ENCODE data around the gene ULBP2. TPM values are rescaled to one million over a fixed set of nuclear protein-coding genes. Genes with fewer than 3 reads are reported as not detected.
A peak's percentile ranks its signal among the peaks of the same experiment; 100 is the strongest.
"Not testable (repeated sequence)": the region's sequence is repeated elsewhere in the genome, so short reads cannot be mapped to it uniquely, and the experiment has no call there.

The ULBP2 gene
- total and polyA plus RNA-seq, 5 donors = 0.31 to 1.2 (median 1.1) TPM

DNA sequence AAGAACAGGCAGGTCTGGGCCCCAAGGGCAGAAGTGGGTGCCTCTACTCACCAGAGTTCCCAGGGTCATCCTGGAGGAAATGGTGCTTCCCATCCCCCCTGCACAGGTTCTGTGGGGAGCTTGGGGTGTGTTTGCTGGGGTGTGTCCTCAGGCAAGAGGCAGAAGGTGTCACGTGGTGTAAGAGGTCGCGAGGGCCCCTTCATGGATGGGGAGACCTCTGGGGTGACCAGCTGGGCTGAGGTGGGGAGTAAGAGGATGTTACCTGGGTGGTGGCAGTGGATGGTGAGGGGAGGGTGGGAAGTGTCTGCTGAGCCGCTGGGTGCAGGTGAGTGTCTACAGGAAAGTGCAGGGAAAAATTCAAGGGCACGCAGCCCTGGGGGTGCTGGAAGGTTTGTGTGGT is 19.7 kb upstream of the ULBP2 start:
- DNase-seq; H3K4me1 ChIP-seq (ENCODE audit: control insufficient read depth, insufficient read depth, low read length); H3K27me3 ChIP-seq (ENCODE audit: control insufficient read depth, insufficient read depth); ATAC-seq; H3K27ac ChIP-seq (ENCODE audit: low read length); H3K9me3 ChIP-seq (ENCODE audit: control insufficient read depth, low read length); H3K4me3 ChIP-seq (ENCODE audit: low read length): not testable (repeated sequence)
- intact Hi-C loops (cut with DNase I) = loop anchor here in 2 of 4 donors (5.0 to 10.0 kb wide), 3 partner anchors 55 to 197 kb away; no protein-coding TSS in a partner anchor
- 39% methylated on average over 5 of the region's 5 CpGs for WGBS

DNA sequence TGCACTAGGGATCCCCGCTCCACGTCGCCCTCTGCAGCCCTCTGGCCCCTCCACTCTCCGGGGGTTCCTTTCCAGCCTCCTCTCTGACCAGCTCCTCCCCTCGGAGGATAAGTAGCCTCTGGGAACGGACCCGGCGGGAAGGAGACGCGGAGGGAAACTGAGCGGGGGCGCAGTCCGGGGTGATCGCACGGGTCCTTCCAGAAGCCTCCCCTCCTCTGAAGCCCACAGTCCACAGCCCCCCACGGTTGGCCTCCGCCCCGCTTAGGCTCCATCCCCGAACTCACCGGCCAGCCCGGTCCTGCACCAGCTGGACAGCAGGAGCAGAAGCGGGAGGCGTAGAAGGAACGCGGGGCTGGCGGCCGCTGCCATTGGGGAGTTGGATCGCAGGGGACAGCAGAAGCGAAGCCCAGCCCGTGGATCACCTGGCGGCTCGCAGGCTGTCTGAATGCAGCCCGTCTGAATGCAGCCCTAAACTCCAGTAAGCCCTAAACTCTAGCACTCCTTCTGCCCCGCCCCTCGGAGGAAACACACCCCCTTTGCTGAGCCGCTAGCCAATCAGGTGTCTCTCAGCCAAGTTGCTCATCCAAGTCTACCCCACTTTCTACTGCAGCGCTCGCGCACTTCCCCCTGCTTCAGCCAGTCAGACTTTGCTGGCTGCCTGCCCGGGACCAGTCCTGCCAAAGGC is 19.0 kb upstream of the ULBP2 start, which contains the start of gene RAET1G:
RAET1G (minus strand) TSS at position 480 of the 685 bp plus-strand sequence; CDS start at position 369, 111 bp downstream.
- WGBS = under 1% methylated on average over 40 of the region's 40 CpGs
- peak within 1 kb of the TSS; percentile 7 for H3K4me3 ChIP-seq (ENCODE audit: low read length)
- no peaks in the 10 kb centered on the region for H3K27me3 ChIP-seq (ENCODE audit: control insufficient read depth, insufficient read depth)
- H3K4me1 ChIP-seq (ENCODE audit: control insufficient read depth, insufficient read depth, low read length) = no peaks in the 10 kb centered on the region
- intact Hi-C loops (cut with DNase I) = loop anchor here in 2 of 4 donors (5.0 to 10.0 kb wide), 3 partner anchors 55 to 198 kb away; no protein-coding TSS in a partner anchor
- peak; percentile 91 to 93 for ATAC-seq
- H3K27ac ChIP-seq (ENCODE audit: low read length) = no peak within 1 kb of the TSS
- DNase-seq = peak; percentile 94 to 97 (median 96)
- H3K9me3 ChIP-seq (ENCODE audit: control insufficient read depth, low read length) = no peaks in the 10 kb centered on the region

DNA sequence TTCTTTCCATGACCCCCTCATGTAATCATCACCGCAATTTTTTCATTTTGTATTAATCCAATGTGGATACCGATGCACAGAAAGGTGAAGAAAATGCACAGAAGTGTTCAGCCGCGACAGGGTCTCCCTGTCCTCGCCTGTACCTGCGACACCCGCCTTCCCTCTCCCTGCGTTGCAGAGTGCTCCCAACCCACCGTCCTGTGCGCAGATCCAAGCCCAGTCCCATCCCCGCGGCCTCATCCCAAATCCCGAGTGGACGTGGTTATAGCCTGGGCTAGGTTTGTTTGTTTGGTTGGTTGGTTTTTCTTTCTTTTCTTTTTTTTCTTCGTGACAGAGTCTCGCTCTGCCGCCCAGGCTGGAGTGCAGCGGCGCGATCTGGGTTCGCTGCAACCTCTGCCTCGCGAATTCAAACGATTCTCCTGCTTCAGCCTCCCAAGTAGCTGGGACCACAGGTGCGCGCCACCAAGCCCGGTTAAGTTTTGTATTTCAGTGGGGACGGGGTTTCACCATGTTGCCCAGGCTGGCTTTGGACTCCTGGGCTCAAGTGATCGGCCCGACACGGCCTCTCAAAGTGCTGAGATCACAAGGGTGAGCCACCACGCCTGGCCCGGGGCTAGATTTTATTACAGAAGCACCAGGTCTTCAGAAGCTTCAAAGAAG is 18.4 kb upstream of the ULBP2 start:
- Histone ChIP-seq H3K9me3 (ENCODE audit: control insufficient read depth, low read length) (no peaks in the 10 kb centered on the region), H3K4me3 (ENCODE audit: low read length) (peak overlapping the region; percentile 7), H3K4me1 (ENCODE audit: control insufficient read depth, insufficient read depth, low read length) (no peaks in the 10 kb centered on the region), H3K27me3 (ENCODE audit: control insufficient read depth, insufficient read depth) (no peaks in the 10 kb centered on the region), H3K27ac (ENCODE audit: low read length) (no peak overlapping the region)
- WGBS = 23% methylated on average over 33 of the region's 33 CpGs
- ATAC-seq = no peak
- intact Hi-C loops (cut with DNase I) = loop anchor here in 2 of 4 donors (5.0 to 10.0 kb wide), 3 partner anchors 56 to 199 kb away; no protein-coding TSS in a partner anchor
- no peak for DNase-seq

DNA sequence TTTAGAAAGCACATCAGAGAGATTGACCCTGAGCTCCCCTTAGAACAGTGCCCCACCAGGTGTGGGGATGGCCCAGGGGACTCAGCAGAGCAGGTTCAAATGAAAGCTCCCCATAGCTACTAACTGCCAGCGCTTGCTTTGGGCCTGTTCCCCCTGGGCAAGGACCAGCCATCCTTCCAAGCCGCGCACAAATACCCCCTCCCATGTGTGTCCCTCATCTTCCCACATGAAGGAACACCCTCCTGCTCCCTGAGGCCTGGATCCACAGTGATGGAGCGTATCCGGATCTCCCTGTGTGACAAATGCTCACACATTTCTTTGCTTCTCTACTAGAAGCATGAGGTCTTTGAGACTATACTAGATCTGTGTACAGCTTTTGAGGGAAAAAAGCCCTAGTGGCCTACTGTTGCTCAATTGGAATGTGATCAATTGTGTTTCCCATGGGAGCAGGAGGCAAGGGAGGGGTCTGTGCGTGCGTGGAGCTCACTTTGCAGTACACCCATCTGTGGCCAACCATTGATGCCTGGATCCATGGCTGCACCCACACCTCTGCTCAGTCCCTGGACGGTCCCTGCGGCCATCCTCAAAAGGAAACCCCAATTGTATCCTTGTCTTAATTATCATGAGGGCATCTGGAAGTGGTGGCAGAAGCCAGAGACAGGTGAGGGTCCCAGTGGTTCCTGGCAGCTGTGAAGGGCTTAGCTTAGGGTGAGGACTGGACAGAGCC is 17.4 kb upstream of the ULBP2 start:
- H3K4me3 ChIP-seq (ENCODE audit: low read length) = no peak overlapping the region
- 76% methylated on average over 9 of the region's 9 CpGs for WGBS
- H3K27ac ChIP-seq (ENCODE audit: low read length) = no peak overlapping the region
- DNase-seq = no peak
- no peaks in the 10 kb centered on the region for H3K4me1 ChIP-seq (ENCODE audit: control insufficient read depth, insufficient read depth, low read length)
- no peaks in the 10 kb centered on the region for H3K9me3 ChIP-seq (ENCODE audit: control insufficient read depth, low read length)
- ATAC-seq = no peak
- H3K27me3 ChIP-seq (ENCODE audit: control insufficient read depth, insufficient read depth) = no peaks in the 10 kb centered on the region
- intact Hi-C loops (cut with DNase I) = loop anchor here in 2 of 4 donors (5.0 to 10.0 kb wide), 3 partner anchors 57 to 200 kb away; no protein-coding TSS in a partner anchor

DNA sequence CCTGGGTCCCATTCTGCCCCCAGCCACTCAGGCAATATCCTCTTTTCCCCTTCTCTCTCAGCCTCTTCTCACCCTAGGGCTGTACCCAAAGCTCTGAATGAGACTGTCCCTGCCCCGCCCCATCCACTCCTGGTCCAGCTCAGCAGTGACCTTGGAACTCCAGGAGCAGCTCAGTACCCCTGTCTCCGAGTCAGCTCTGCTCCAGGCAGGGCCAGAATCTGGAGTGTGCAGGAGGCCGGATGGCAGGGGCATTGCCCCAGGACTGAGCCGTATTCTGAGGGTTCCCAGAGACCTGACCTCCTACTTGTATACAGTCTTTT is 16.9 kb upstream of the ULBP2 start:
- no peak overlapping the region for H3K27ac ChIP-seq (ENCODE audit: low read length)
- ATAC-seq = no peak
- 82% methylated on average over 4 of the region's 4 CpGs for WGBS
- no peaks in the 10 kb centered on the region for H3K4me1 ChIP-seq (ENCODE audit: control insufficient read depth, insufficient read depth, low read length)
- no peaks in the 10 kb centered on the region for H3K9me3 ChIP-seq (ENCODE audit: control insufficient read depth, low read length)
- no peak for DNase-seq
- intact Hi-C loops (cut with DNase I) = loop anchor here in 2 of 4 donors (5.0 to 10.0 kb wide), 3 partner anchors 58 to 200 kb away; no protein-coding TSS in a partner anchor
- H3K27me3 ChIP-seq (ENCODE audit: control insufficient read depth, insufficient read depth) = no peaks in the 10 kb centered on the region
- H3K4me3 ChIP-seq (ENCODE audit: low read length) = no peak overlapping the region

GRCh38 chr6:149925253-149925973 is 16.4 kb upstream of the ULBP2 start:
- ATAC-seq (peak; percentile 42 to 58), DNase-seq (peak; percentile 48 to 81 (median 70))
- Histone ChIP-seq H3K27ac (ENCODE audit: low read length) (peak overlapping the region; percentile 6), H3K9me3 (ENCODE audit: control insufficient read depth, low read length) (no peaks in the 10 kb centered on the region), H3K27me3 (ENCODE audit: control insufficient read depth, insufficient read depth) (no peaks in the 10 kb centered on the region), H3K4me1 (ENCODE audit: control insufficient read depth, insufficient read depth, low read length) (no peaks in the 10 kb centered on the region), H3K4me3 (ENCODE audit: low read length) (peak overlapping the region; percentile 45)
- 9% methylated on average over 34 of the region's 34 CpGs for WGBS
- intact Hi-C loops (cut with DNase I) = loop anchor here in 1 of 4 donors (10.0 kb wide), 1 partner anchor 201 kb away; no protein-coding TSS in a partner anchor

DNA sequence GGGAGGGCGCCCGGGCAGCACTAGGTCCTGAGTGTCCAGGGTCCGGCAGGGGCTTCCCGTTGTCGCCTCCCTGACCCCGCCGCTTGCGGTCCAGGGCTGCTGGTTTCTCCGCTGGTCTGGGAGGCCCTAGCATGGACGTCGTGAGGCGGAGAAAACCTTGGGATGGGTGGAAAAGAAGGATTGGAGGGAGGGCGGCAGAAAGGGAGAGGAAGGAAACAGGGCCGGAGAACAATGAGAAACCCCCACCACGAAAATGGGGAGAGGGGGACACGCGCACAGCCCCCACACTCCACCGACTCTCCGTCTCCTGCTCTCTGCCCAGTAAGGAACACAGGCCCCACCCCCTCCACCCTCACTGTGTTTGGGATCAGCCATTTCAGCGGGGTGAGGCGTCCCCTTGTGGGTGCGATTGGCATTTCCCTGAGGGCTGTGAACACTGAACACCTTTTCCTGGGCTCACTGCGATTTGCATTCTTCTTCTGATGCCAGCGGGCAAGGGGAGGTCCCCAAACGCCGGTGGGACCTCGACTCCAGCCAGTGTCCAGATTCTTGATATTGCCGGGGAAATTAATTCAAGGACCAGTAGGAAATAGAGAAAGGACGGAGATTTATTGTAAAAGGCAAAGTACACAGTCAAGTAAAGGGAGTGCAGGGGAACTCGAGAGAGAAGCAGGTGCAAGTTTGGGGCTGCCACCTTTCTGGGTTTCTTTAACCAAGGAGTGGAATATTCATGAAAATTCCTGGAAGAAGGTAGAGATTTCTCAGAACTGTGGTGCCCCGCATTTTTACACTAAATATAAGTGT is 15.6 kb upstream of the ULBP2 start:
- peak overlapping the region; percentile 6 for H3K27ac ChIP-seq (ENCODE audit: low read length)
- DNase-seq (peak; percentile 88 to 97 (median 94)), ATAC-seq (peak; percentile 92 to 94)
- no peaks in the 10 kb centered on the region for H3K9me3 ChIP-seq (ENCODE audit: control insufficient read depth, low read length)
- no peaks in the 10 kb centered on the region for H3K4me1 ChIP-seq (ENCODE audit: control insufficient read depth, insufficient read depth, low read length)
- WGBS = 3% methylated on average over 31 of the region's 31 CpGs
- no peaks in the 10 kb centered on the region for H3K27me3 ChIP-seq (ENCODE audit: control insufficient read depth, insufficient read depth)
- H3K4me3 ChIP-seq (ENCODE audit: low read length) = peak overlapping the region; percentile 45
- intact Hi-C loops (cut with DNase I) = loop anchor here in 3 of 4 donors (2.0 to 10.0 kb wide), 2 partner anchors 91 to 201 kb away; no protein-coding TSS in a partner anchor

DNA sequence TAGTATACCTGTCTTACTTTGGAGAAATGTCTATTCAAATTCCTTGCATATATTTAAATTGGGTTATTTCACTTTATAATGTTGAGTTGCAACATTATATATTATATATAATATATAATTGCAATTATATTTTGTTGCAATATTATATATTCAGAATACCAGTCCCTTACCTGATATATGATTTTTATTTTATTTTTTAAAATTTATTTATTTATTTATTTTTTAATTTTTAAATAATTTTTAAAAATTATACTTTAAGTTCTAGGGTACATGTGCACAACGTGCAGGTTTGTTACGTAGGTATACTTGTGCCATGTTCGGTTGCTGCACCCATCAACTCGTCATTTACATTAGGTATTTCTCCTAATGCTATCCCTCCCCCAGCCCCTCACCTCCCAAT is 14.8 kb upstream of the ULBP2 start:
- not testable (repeated sequence) for DNase-seq; H3K4me3 ChIP-seq (ENCODE audit: low read length); H3K9me3 ChIP-seq (ENCODE audit: control insufficient read depth, low read length); H3K27me3 ChIP-seq (ENCODE audit: control insufficient read depth, insufficient read depth); ATAC-seq; H3K27ac ChIP-seq (ENCODE audit: low read length); H3K4me1 ChIP-seq (ENCODE audit: control insufficient read depth, insufficient read depth, low read length)
- intact Hi-C loops (cut with DNase I) = loop anchor here in 3 of 4 donors (2.0 to 10.0 kb wide), 2 partner anchors 92 to 202 kb away; no protein-coding TSS in a partner anchor
- whole genome bisulfite sequencing = 85% methylated on average over 4 of the region's 4 CpGs

DNA sequence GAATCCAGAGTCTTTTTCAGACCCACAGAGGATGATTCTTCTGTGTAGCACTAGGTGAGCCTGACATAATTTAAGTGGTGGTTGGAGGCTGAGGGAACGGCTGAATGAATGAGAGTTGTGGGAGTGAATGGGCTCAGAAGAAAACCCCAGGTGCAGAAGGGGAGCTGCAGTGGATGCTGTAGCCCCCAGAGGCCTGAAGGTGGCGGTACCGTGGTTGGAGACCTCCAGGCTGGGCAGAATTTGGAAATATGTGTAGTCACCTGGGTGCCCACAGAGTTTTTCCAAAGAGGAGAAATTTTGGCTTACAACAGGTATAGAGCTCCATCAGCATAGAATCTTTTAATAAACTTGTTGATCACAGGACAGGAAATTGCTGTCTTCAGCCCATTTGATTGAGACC is 12.4 kb upstream of the ULBP2 start:
- Histone ChIP-seq H3K27me3 (ENCODE audit: control insufficient read depth, insufficient read depth) (no peaks in the 10 kb centered on the region), H3K4me3 (ENCODE audit: low read length) (no peak overlapping the region), H3K27ac (ENCODE audit: low read length) (no peak overlapping the region), H3K9me3 (ENCODE audit: control insufficient read depth, low read length) (no peaks in the 10 kb centered on the region), H3K4me1 (ENCODE audit: control insufficient read depth, insufficient read depth, low read length) (no peaks in the 10 kb centered on the region)
- WGBS = 25% methylated on average over 3 of the region's 3 CpGs
- intact Hi-C loops (cut with DNase I) = loop anchor here in 1 of 4 donors (10.0 kb wide), 1 partner anchor 205 kb away; no protein-coding TSS in a partner anchor
- ATAC-seq = no peak
- no peak for DNase-seq
